ENCODE results near the gene EGFL7. TPM values are rescaled to one million over a fixed set of nuclear protein-coding genes. Genes with fewer than 3 reads are reported as not detected.
A peak's percentile ranks its signal among the peaks of the same experiment; 100 is the strongest.

EGFL7 gene
- total and polyA plus RNA-seq, 10 of the 15 experiments (the other 5 are each of a cell fraction or from before 2014, with no cell fraction given), result 0.06 to 0.46 (median 0.19) TPM; not detected in 5

DNA sequence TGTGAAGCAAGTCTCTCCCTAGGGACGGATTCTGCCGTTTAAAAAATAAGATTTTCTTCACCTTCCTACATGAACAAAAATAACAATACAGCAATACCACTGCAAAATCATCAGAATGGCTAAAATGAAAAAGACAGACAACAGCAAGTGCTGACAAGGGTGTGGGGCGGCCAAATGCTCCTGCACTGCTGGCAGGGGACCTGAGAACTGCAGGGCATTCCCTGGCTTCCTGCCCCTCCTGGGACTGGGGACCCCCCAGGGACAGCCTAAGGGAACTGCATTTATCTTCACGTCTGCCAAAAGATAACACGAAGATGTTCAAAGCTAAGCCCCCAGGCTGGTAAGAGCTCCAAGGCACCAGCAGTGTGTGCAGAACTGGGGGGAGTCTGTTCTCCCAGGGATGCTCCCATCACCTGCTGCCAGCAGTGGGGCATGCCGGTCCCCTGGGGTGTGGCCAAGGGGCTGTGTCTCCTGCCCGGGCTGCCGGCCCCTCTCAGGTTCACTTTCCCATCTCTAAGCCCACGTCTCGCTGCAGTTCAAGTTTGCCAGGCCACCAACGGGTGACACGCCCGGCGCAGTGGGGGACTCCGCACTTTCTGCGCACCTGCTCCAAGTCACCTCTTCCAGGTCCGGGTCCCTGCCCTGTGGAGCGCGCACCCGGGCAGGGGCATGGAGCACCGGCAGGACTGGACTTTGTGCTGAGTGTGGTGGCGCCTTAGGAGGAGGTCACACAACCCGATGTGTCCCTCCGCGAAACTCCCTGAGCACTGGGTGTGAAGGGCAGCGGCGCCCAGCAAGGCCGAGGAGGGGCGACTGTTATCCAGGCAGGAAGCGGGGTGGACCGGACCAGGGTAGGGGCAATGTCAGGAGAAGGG is 4.5 kb upstream of the EGFL7 start:
- H3K79me2 ChIP-seq (ENCODE audit: control insufficient read depth, insufficient read depth, low read length), result no peaks in the 10 kb centered on the region
- in situ Hi-C loops (cut with MboI), result no loop called here
- H3K27ac ChIP-seq (ENCODE audit: control insufficient read depth, insufficient read depth), result no peak overlapping the region
- no TSS peak for BruUV-seq (replicated peaks)
- H3K4me3 ChIP-seq, result no peak overlapping the region
- intact Hi-C loops (cut with micrococcal nuclease; ENCODE audit: unreplicated experiment), result no loop called here
- H3K9me3 ChIP-seq (replicated peaks; ENCODE audit: control insufficient read depth, insufficient read depth, low read length), result no peaks in the 10 kb centered on the region
- ATAC-seq (no peak), FAIRE-seq (no peak), DNase-seq (ENCODE audit: low read depth, low spot score) (no peak)
- no peaks in the 10 kb centered on the region for H3K36me3 ChIP-seq (ENCODE audit: control insufficient read depth in 2 of 2, insufficient read depth in 2 of 2, low read length in 1 of 2)
- H3K27me3 ChIP-seq (replicated peaks in 1 of 2; ENCODE audit: control insufficient read depth in 2 of 2, insufficient read depth in 2 of 2, low read length in 1 of 2), result peaks cover 22 to 25% of the 10 kb centered on the region in 2 experiments
- no peaks in the 10 kb centered on the region for H3K4me1 ChIP-seq (ENCODE audit: control insufficient read depth, insufficient read depth, low read length)
- H3K4me2 ChIP-seq (ENCODE audit: control insufficient read depth, insufficient read depth), result no peak overlapping the region
- H3K9ac ChIP-seq (ENCODE audit: control insufficient read depth, insufficient read depth, low read length), result no peak overlapping the region
- 4% methylated on average over 31 of the region's 31 CpGs for WGBS (ENCODE audit: insufficient coverage, insufficient replicate concordance, low lambda C conversion rate, missing lambda C conversion rate)
- ChIA-PET RAD21 (ENCODE audit: unreplicated experiment) (no interaction called here), CTCF (interaction anchor here (1.8 kb wide), 1 partner anchor 14 kb away, joined by 8 read pairs; no protein-coding TSS in a partner anchor), POLR2A (no interaction called here), SMC1A (ENCODE audit: uncharacterized antibody, unreplicated experiment) (no interaction called here)
- no peak overlapping the region for H2AFZ ChIP-seq (ENCODE audit: control insufficient read depth, low read depth, low read length)
- H4K20me1 ChIP-seq (ENCODE audit: control insufficient read depth, insufficient read depth), result no peaks in the 10 kb centered on the region
- TF ChIP-seq TCF12 (IDR thresholded peaks at IDR 0.05; ENCODE audit: low read depth, low read length) (no peak), CHD1 (IDR thresholded peaks at IDR 0.05; ENCODE audit: low read depth, low read length) (no peak), SMC3 (IDR thresholded peaks at IDR 0.05; ENCODE audit: borderline replicate concordance, low read length) (no peak), MEF2B (IDR thresholded peaks at IDR 0.05; ENCODE audit: partially characterized antibody, poor library complexity, severe bottlenecking) (peak; percentile 75), NBN (IDR thresholded peaks at IDR 0.05) (no peak)
- TF ChIP-seq, protein P1, sequence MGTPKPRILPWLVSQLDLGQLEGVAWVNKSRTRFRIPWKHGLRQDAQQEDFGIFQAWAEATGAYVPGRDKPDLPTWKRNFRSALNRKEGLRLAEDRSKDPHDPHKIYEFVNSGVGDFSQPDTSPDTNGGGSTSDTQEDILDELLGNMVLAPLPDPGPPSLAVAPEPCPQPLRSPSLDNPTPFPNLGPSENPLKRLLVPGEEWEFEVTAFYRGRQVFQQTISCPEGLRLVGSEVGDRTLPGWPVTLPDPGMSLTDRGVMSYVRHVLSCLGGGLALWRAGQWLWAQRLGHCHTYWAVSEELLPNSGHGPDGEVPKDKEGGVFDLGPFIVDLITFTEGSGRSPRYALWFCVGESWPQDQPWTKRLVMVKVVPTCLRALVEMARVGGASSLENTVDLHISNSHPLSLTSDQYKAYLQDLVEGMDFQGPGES (IDR thresholded peaks at IDR 0.05), result no peak
- TF ChIP-seq, protein P2, sequence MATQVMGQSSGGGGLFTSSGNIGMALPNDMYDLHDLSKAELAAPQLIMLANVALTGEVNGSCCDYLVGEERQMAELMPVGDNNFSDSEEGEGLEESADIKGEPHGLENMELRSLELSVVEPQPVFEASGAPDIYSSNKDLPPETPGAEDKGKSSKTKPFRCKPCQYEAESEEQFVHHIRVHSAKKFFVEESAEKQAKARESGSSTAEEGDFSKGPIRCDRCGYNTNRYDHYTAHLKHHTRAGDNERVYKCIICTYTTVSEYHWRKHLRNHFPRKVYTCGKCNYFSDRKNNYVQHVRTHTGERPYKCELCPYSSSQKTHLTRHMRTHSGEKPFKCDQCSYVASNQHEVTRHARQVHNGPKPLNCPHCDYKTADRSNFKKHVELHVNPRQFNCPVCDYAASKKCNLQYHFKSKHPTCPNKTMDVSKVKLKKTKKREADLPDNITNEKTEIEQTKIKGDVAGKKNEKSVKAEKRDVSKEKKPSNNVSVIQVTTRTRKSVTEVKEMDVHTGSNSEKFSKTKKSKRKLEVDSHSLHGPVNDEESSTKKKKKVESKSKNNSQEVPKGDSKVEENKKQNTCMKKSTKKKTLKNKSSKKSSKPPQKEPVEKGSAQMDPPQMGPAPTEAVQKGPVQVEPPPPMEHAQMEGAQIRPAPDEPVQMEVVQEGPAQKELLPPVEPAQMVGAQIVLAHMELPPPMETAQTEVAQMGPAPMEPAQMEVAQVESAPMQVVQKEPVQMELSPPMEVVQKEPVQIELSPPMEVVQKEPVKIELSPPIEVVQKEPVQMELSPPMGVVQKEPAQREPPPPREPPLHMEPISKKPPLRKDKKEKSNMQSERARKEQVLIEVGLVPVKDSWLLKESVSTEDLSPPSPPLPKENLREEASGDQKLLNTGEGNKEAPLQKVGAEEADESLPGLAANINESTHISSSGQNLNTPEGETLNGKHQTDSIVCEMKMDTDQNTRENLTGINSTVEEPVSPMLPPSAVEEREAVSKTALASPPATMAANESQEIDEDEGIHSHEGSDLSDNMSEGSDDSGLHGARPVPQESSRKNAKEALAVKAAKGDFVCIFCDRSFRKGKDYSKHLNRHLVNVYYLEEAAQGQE (IDR thresholded peaks at IDR 0.05; ENCODE audit: low read depth, low read length), result no peak

Data from GM12878 (cell line).